HG03457 (cell line): ENCODE results near the gene DGLUCY.
"Not testable (repeated sequence)": the region's sequence is repeated elsewhere in the genome, so short reads cannot be mapped to it uniquely, and the experiment has no call there.

Source experiments
- ATAC-seq: cut with Tn5 transposase; IDR thresholded peaks from one replicate; pipeline ENCODE4 v1.9.1; 2021; ENCODE audit warnings: moderate number of reproducible peaks; ENCODE audit not compliant: unreplicated experiment

Gene DGLUCY

GRCh38 chr14:91167380-91167770, 53.5 kb downstream of the DGLUCY start:
- ATAC-seq = no peak

GRCh38 chr14:91169951-91170350, 56.1 kb downstream of the DGLUCY start:
- no peak for ATAC-seq

- ATAC-seq = no peak
Observed at GRCh38 chr14:91170504-91171121, 56.7 kb downstream of the DGLUCY start.

- ATAC-seq = no peak
Observed at GRCh38 chr14:91171291-91171690, 57.4 kb downstream of the DGLUCY start.

GRCh38 chr14:91173221-91173670, 59.4 kb downstream of the DGLUCY start:
- ATAC-seq = no peak

- ATAC-seq = no peak
Observed at GRCh38 chr14:91173904-91174303, 60.0 kb downstream of the DGLUCY start.

- ATAC-seq = no peak
Observed at GRCh38 chr14:91175291-91176201, 61.7 kb downstream of the DGLUCY start.

GRCh38 chr14:91177073-91178034, 63.5 kb downstream of the DGLUCY start:
- ATAC-seq = no peak

- no peak for ATAC-seq
Observed at GRCh38 chr14:91180611-91181010, 66.7 kb downstream of the DGLUCY start.

- ATAC-seq = not testable (repeated sequence)
Observed at GRCh38 chr14:91182753-91183152, 68.9 kb downstream of the DGLUCY start.

GRCh38 chr14:91184559-91184958, 70.7 kb downstream of the DGLUCY start:
- ATAC-seq = no peak

- no peak for ATAC-seq
Observed at GRCh38 chr14:91185721-91186120, 71.8 kb downstream of the DGLUCY start.

- ATAC-seq = no peak
Observed at GRCh38 chr14:91186515-91187066, 72.7 kb downstream of the DGLUCY start.

GRCh38 chr14:91187271-91187670, 73.4 kb downstream of the DGLUCY start:
- ATAC-seq = no peak

- no peak for ATAC-seq
Observed at GRCh38 chr14:91190853-91191252, 77.0 kb downstream of the DGLUCY start.

GRCh38 chr14:91193069-91193468, 79.2 kb downstream of the DGLUCY start:
- ATAC-seq = no peak

- ATAC-seq = no peak
Observed at GRCh38 chr14:91195881-91196280, 82.0 kb downstream of the DGLUCY start.

GRCh38 chr14:91197631-91198030, 83.8 kb downstream of the DGLUCY start:
- no peak for ATAC-seq

GRCh38 chr14:91200802-91201201, 86.9 kb downstream of the DGLUCY start:
- not testable (repeated sequence) for ATAC-seq

GRCh38 chr14:91202234-91202974, 88.5 kb downstream of the DGLUCY start:
- no peak for ATAC-seq
